Rectal smooth muscle tissue (tissue), 1 donor: ENCODE measurements around the gene DAB2.

ENCODE experiments used
- H3K27ac ChIP-seq: one replicate; pipeline ENCODE4 v1.7.0; 2013; ENCODE audit warnings: low read depth, low read length, inconsistent platforms
- H3K27me3 ChIP-seq: one replicate; pipeline ENCODE4 v1.7.0; 2013; ENCODE audit warnings: low read length; ENCODE audit not compliant: control insufficient read depth, insufficient read depth
- H3K36me3 ChIP-seq: one replicate; pipeline ENCODE4 v1.7.0; 2013; ENCODE audit warnings: low read length; ENCODE audit not compliant: control insufficient read depth, insufficient read depth
- H3K4me1 ChIP-seq: one replicate; pipeline ENCODE4 v1.7.0; 2013; ENCODE audit warnings: low read length; ENCODE audit not compliant: control insufficient read depth, insufficient read depth
- H3K4me3 ChIP-seq: one replicate; pipeline ENCODE4 v1.7.0; 2013; ENCODE audit warnings: low read length
- H3K9ac ChIP-seq: one replicate; pipeline ENCODE4 v1.7.0; 2013; ENCODE audit warnings: low read length

Gene DAB2

GRCh38 chr5:39424736-39425637, at the start of gene DAB2:
Gene DAB2, minus strand, starts transcription at chr5:39424980. Its CDS starts 30,660 bp downstream, at chr5:39394320.
- Histone ChIP-seq H3K27me3 (no peaks in the 10 kb centered on the region), H3K4me1 (peaks cover 9% of the 10 kb centered on the region), H3K36me3 (no peaks in the 10 kb centered on the region), H3K27ac (peak within 1 kb of the TSS; percentile 72), H3K9ac (peak within 1 kb of the TSS; percentile 47), H3K4me3 (peak within 1 kb of the TSS; percentile 72)

GRCh38 chr5:39473156-39473775, 48.5 kb upstream of the DAB2 start:
- Histone ChIP-seq H3K36me3 (no peaks in the 10 kb centered on the region), H3K9ac (no peak overlapping the region), H3K27me3 (no peaks in the 10 kb centered on the region), H3K4me3 (no peak overlapping the region), H3K27ac (no peak overlapping the region), H3K4me1 (no peaks in the 10 kb centered on the region)

- no peaks in the 10 kb centered on the region for H3K4me1 ChIP-seq
- no peak overlapping the region for H3K27ac ChIP-seq
- H3K4me3 ChIP-seq = no peak overlapping the region
- H3K36me3 ChIP-seq = no peaks in the 10 kb centered on the region
- H3K27me3 ChIP-seq = no peaks in the 10 kb centered on the region
- H3K9ac ChIP-seq = no peak overlapping the region
Observed at GRCh38 chr5:39471836-39472508, 47.2 kb upstream of the DAB2 start.

- H3K9ac ChIP-seq = no peak overlapping the region
- no peaks in the 10 kb centered on the region for H3K27me3 ChIP-seq
- no peaks in the 10 kb centered on the region for H3K4me1 ChIP-seq
- no peak overlapping the region for H3K4me3 ChIP-seq
- no peak overlapping the region for H3K27ac ChIP-seq
- H3K36me3 ChIP-seq = no peaks in the 10 kb centered on the region
Observed at GRCh38 chr5:39470811-39471210, 46.0 kb upstream of the DAB2 start.

GRCh38 chr5:39469777-39470415, 45.1 kb upstream of the DAB2 start:
- no peaks in the 10 kb centered on the region for H3K4me1 ChIP-seq
- no peaks in the 10 kb centered on the region for H3K27me3 ChIP-seq
- no peak overlapping the region for H3K4me3 ChIP-seq
- no peaks in the 10 kb centered on the region for H3K36me3 ChIP-seq
- no peak overlapping the region for H3K9ac ChIP-seq
- no peak overlapping the region for H3K27ac ChIP-seq

GRCh38 chr5:39469176-39469575, 44.4 kb upstream of the DAB2 start:
- Histone ChIP-seq H3K27me3 (no peaks in the 10 kb centered on the region), H3K9ac (no peak overlapping the region), H3K36me3 (no peaks in the 10 kb centered on the region), H3K4me1 (no peaks in the 10 kb centered on the region), H3K27ac (no peak overlapping the region), H3K4me3 (no peak overlapping the region)

- H3K9ac ChIP-seq = no peak overlapping the region
- H3K27ac ChIP-seq = no peak overlapping the region
- H3K4me1 ChIP-seq = no peaks in the 10 kb centered on the region
Observed at GRCh38 chr5:39466846-39467245, 42.1 kb upstream of the DAB2 start.

GRCh38 chr5:39465843-39466242, 41.1 kb upstream of the DAB2 start:
- Histone ChIP-seq H3K27me3 (no peaks in the 10 kb centered on the region), H3K9ac (no peak overlapping the region), H3K4me1 (no peaks in the 10 kb centered on the region), H3K27ac (no peak overlapping the region), H3K36me3 (no peaks in the 10 kb centered on the region), H3K4me3 (no peak overlapping the region)

More at GRCh38 chr5:39466846-39467245, 42.1 kb upstream of the DAB2 start:
- no peaks in the 10 kb centered on the region for H3K36me3 ChIP-seq
- no peak overlapping the region for H3K4me3 ChIP-seq
- no peaks in the 10 kb centered on the region for H3K27me3 ChIP-seq

- Histone ChIP-seq H3K4me1 (no peaks in the 10 kb centered on the region), H3K9ac (no peak overlapping the region), H3K4me3 (no peak overlapping the region), H3K27ac (no peak overlapping the region), H3K27me3 (no peaks in the 10 kb centered on the region), H3K36me3 (no peaks in the 10 kb centered on the region)
Observed at GRCh38 chr5:39465097-39465496, 40.3 kb upstream of the DAB2 start.

- no peak overlapping the region for H3K9ac ChIP-seq
- no peaks in the 10 kb centered on the region for H3K4me1 ChIP-seq
- no peaks in the 10 kb centered on the region for H3K36me3 ChIP-seq
- H3K4me3 ChIP-seq = no peak overlapping the region
- H3K27me3 ChIP-seq = no peaks in the 10 kb centered on the region
- no peak overlapping the region for H3K27ac ChIP-seq
Observed at GRCh38 chr5:39464088-39464487, 39.3 kb upstream of the DAB2 start.

- Histone ChIP-seq H3K27ac (no peak overlapping the region), H3K36me3 (no peaks in the 10 kb centered on the region), H3K27me3 (no peaks in the 10 kb centered on the region), H3K4me3 (no peak overlapping the region), H3K9ac (no peak overlapping the region), H3K4me1 (no peaks in the 10 kb centered on the region)
Observed at GRCh38 chr5:39462211-39462610, 37.4 kb upstream of the DAB2 start.

- Histone ChIP-seq H3K36me3 (no peaks in the 10 kb centered on the region), H3K9ac (no peak overlapping the region), H3K4me3 (no peak overlapping the region), H3K27me3 (no peaks in the 10 kb centered on the region), H3K4me1 (no peaks in the 10 kb centered on the region), H3K27ac (no peak overlapping the region)
Observed at GRCh38 chr5:39461007-39461682, 36.4 kb upstream of the DAB2 start.
